GM12878 (cell line): ENCODE results near the gene AP3S2. TPM values are rescaled to one million over a fixed set of nuclear protein-coding genes. Genes with fewer than 3 reads are reported as not detected.

ENCODE experiments used
- ATAC-seq: fragments of 200-7000 bp; cut with Tn5 transposase; 3 replicates; pipeline ENCODE4 v1.9.1; 2020; ENCODE audit warnings: mild to moderate bottlenecking, moderate library complexity
- BruUV-seq: library from RNA; stranded (reverse); fragments of 400-500 nt; replicated peaks from 2 replicates; lab custom pipeline; 2021; lab: Mats Ljungman, UMichigan
- CTCF ChIA-PET: fragments of 300-600 bp; sonication (Branson Sonifier 250); formaldehyde crosslinking; extraction: SDS; loops from one replicate; lab custom pipeline; 2021; ENCODE audit warnings: inconsistent platforms; lab: Yijun Ruan, JAX
- POLR2A ChIA-PET: fragments of 350-600 bp; formaldehyde crosslinking; extraction: SDS; loops from one replicate; lab custom pipeline; 2021; ENCODE audit warnings: inconsistent platforms; lab: Charles Lee
- RAD21 ChIA-PET: fragments of 300-600 bp; sonication (Branson Sonifier 250); formaldehyde crosslinking; loops from one replicate; lab custom pipeline; 2023; ENCODE audit warnings: antibody characterized with exemption; ENCODE audit not compliant: unreplicated experiment; lab: Charles Lee
- SMC1A ChIA-PET: fragments of 300-600 bp; sonication (Branson Sonifier 250); formaldehyde crosslinking; loops from one replicate; lab custom pipeline; 2023; ENCODE audit not compliant: unreplicated experiment, uncharacterized antibody; lab: Charles Lee
- DNase-seq: peaks from one replicate; pipeline ENCODE4 v3.0.0-alpha.2; 2011; ENCODE audit warnings: low read depth, low spot score
- FAIRE-seq: peaks from 3 replicates; lab custom pipeline; 2011; peaks lifted over from hg19 to GRCh38; lab: Jason Lieb, UNC
- H2AFZ ChIP-seq: 2 replicates; pipeline ENCODE4 v1.6.0; 2011; ENCODE audit warnings: low read depth, low read length, control low read depth; ENCODE audit not compliant: control insufficient read depth
- H3K27ac ChIP-seq: 2 replicates; pipeline ENCODE4 v1.5.1; 2011; ENCODE audit warnings: control low read depth; ENCODE audit not compliant: control insufficient read depth, insufficient read depth
- H3K27me3 ChIP-seq, 2 experiments: replicated peaks in 1 of 2; 2 replicates each; pipeline versions ENCODE4 v1.6.0 to v1.6.1; 2011; ENCODE audit warnings: low read length in 1 of 2; ENCODE audit not compliant: control insufficient read depth in 2 of 2, insufficient read depth in 2 of 2
- H3K36me3 ChIP-seq, 2 experiments: 2 replicates each; pipeline ENCODE4 v1.5.1; 2011; ENCODE audit warnings: low read length in 1 of 2; ENCODE audit not compliant: control insufficient read depth in 2 of 2, insufficient read depth in 2 of 2
- H3K4me1 ChIP-seq: 2 replicates; pipeline ENCODE4 v1.6.1; 2011; ENCODE audit warnings: mild to moderate bottlenecking, low read length, moderate library complexity, mixed read lengths; ENCODE audit not compliant: control insufficient read depth, insufficient read depth
- H3K4me2 ChIP-seq: 2 replicates; pipeline ENCODE4 v1.6.0; 2011; ENCODE audit warnings: control low read depth; ENCODE audit not compliant: control insufficient read depth, insufficient read depth
- H3K4me3 ChIP-seq: fragments of 200-600 bp; sonication (generic); 2 replicates; pipeline ENCODE4 v1.5.1; 2016
- H3K79me2 ChIP-seq: 2 replicates; pipeline ENCODE4 v1.6.0; 2011; ENCODE audit warnings: low read length; ENCODE audit not compliant: control insufficient read depth, insufficient read depth
- H3K9ac ChIP-seq: 2 replicates; pipeline ENCODE4 v1.8.0; 2011; ENCODE audit warnings: low read length, control low read depth, mixed read lengths; ENCODE audit not compliant: control insufficient read depth, insufficient read depth
- H3K9me3 ChIP-seq: replicated peaks from 3 replicates; pipeline ENCODE4 v1.5.1; 2011; ENCODE audit warnings: mild to moderate bottlenecking, low read length; ENCODE audit not compliant: control insufficient read depth, insufficient read depth
- H4K20me1 ChIP-seq: 2 replicates; pipeline ENCODE4 v1.6.0; 2011; ENCODE audit not compliant: control insufficient read depth, insufficient read depth
- CREM ChIP-seq: IDR thresholded peaks from 2 replicates; pipeline ENCODE4 v1.6.1; 2014; ENCODE audit warnings: antibody characterized with exemption, low read depth
- KDM1A ChIP-seq: fragments of 200-600 bp; sonication (generic); IDR thresholded peaks from 2 replicates; pipeline ENCODE4 v1.6.1; 2016; ENCODE audit warnings: borderline replicate concordance
- MEF2A ChIP-seq: IDR thresholded peaks from 2 replicates; pipeline ENCODE4 v1.6.1; 2011; ENCODE audit warnings: low read depth, mild to moderate bottlenecking, low read length, moderate library complexity; ENCODE audit not compliant: insufficient read depth
- NFIC ChIP-seq: IDR thresholded peaks from 2 replicates; pipeline ENCODE4 v1.6.1; 2012; ENCODE audit warnings: low read depth, mild to moderate bottlenecking, inconsistent platforms, low read length, moderate library complexity
- RELB ChIP-seq: fragments of 450-650 bp; IDR thresholded peaks from 2 replicates; pipeline ENCODE4 v1.6.1; 2017; ENCODE audit warnings: low read depth, mild to moderate bottlenecking, moderate library complexity
- SMAD5 ChIP-seq: IDR thresholded peaks from 2 replicates; pipeline ENCODE4 v1.6.1; 2016; ENCODE audit warnings: antibody characterized with exemption, low read depth
- SMC3 ChIP-seq: IDR thresholded peaks from 2 replicates; pipeline ENCODE4 v1.6.1; 2011; ENCODE audit warnings: low read length, improper control_type of control experiment, borderline replicate concordance
- WGBS: methylation state at CpG from one replicate; pipeline ENCODE4 v1.1.6; 2016; ENCODE audit warnings: low lambda C conversion rate; ENCODE audit not compliant: insufficient replicate concordance, insufficient coverage; ENCODE audit errors: missing lambda C conversion rate; 5-methylcytosine and 5-hydroxymethylcytosine counted together
- in situ Hi-C: fragments of 300-500 bp; cut with MboI; formaldehyde crosslinking; loops from 9 replicates; pipeline ENCODE4 v1.14.3; 2018; ENCODE audit warnings: mixed read lengths
- intact Hi-C: fragments of 100-400 bp; cut with micrococcal nuclease; formaldehyde crosslinking; loops from one replicate; pipeline ENCODE4 v1.14.2; 2022; ENCODE audit not compliant: unreplicated experiment
- polyA plus RNA-seq, 11 experiments: library from polyadenylated mRNA; depleted of rRNA in 4 of 11; unstranded in 6 of 11; stranded (reverse) in 5 of 11; fragments of >200 nt; fragmentation: Nextera tagmentation in 4 of 11; fragmentation: Illumina TruSeq in 1 of 11; extraction: Ambion mirVana in 4 of 11; extraction: Trizol in 1 of 11; gene quantifications; 1 replicate in 1 of 11; 2 replicates in 10 of 11; pipeline versions ENCODE4 v1.2.1 to v1.2.3, GENCODE V29; 2011 to 2016; ENCODE audit warnings: inconsistent platforms in 2 of 11, missing spikeins in 2 of 11, low read depth in 1 of 11
- total RNA-seq, 4 experiments: library from RNA; depleted of rRNA in 3 of 4; stranded (reverse); fragments of >200 nt in 3 of 4; fragmentation: Illumina TruSeq in 1 of 4; extraction: Trizol in 1 of 4; gene quantifications; 2 replicates each; pipeline versions ENCODE4 v1.2.1 to v1.2.3, GENCODE V29; 2013 to 2021

AP3S2 gene
- total and polyA plus RNA-seq, 10 of the 15 experiments (the other 5 are each of a cell fraction or from before 2014, with no cell fraction given), result 10.0 to 43.6 (median 26.0) TPM

GRCh38 chr15:89828281-89829145 lies 65.3 kb downstream of the AP3S2 start:
- no peaks in the 10 kb centered on the region for H4K20me1 ChIP-seq
- ChIA-PET CTCF (interaction anchor here (1.4 to 2.8 kb wide), 2 partner anchors 46 to 68 kb away, joined by 4 to 9 read pairs; no protein-coding TSS in a partner anchor), SMC1A (interaction anchor here (0.5 to 0.7 kb wide), 2 partner anchors 13 to 46 kb away, joined by 3 read pairs; no protein-coding TSS in a partner anchor), RAD21 (interaction anchor here (1.3 kb wide), 1 partner anchor 46 kb away, joined by 4 read pairs; no protein-coding TSS in a partner anchor), POLR2A (no interaction called here)
- FAIRE-seq (no peak), ATAC-seq (no peak), DNase-seq (no peak)
- H3K4me3 ChIP-seq, result no peak overlapping the region
- no peak overlapping the region for H2AFZ ChIP-seq
- no peaks in the 10 kb centered on the region for H3K9me3 ChIP-seq
- no peak overlapping the region for H3K27ac ChIP-seq
- WGBS, result 73% methylated on average over 17 of the region's 17 CpGs
- no peak for TF ChIP-seq CREM
- TF ChIP-seq RELB, result no peak
- no peak for TF ChIP-seq KDM1A
- no peak for TF ChIP-seq SMAD5
- TF ChIP-seq SMC3, result no peak
- TF ChIP-seq NFIC, result no peak
- no peak for TF ChIP-seq MEF2A
- no TSS peak for BruUV-seq
- intact Hi-C loops, result loop anchor here (10.0 kb wide), 1 partner anchor 74 kb away; the partner anchor contains the start of gene MESP1
- in situ Hi-C loops, result no loop called here
- no peaks in the 10 kb centered on the region for H3K79me2 ChIP-seq
- peaks cover 0 to under 1% of the 10 kb centered on the region in 2 experiments; a peak in 2 of 4 replicates for H3K36me3 ChIP-seq
- no peak overlapping the region for H3K4me2 ChIP-seq
- no peak overlapping the region for H3K9ac ChIP-seq
- no peaks in the 10 kb centered on the region; the same call in 1 of the 2 replicates for H3K4me1 ChIP-seq
- no peaks in the 10 kb centered on the region for H3K27me3 ChIP-seq
